Measurements from ENCODE around the gene FAM110A. TPM values are rescaled to one million over a fixed set of nuclear protein-coding genes. Genes with fewer than 3 reads are reported as not detected.
"Not testable (repeated sequence)": the region's sequence is repeated elsewhere in the genome, so short reads cannot be mapped to it uniquely, and the experiment has no call there.

FAM110A gene
- total RNA-seq, 2 experiments from 2014 or later, result 16.2 to 28.2 TPM

- TF ChIP-seq CTCF (conservative IDR thresholded peaks at IDR 0.05; ENCODE audit: low read length), result no peak
- no peak for TF ChIP-seq EZH2phosphoT487 (IDR thresholded peaks at IDR 0.05; ENCODE audit: borderline replicate concordance, low read depth, low read length)
- no TSS peak for BruUV-seq (replicated peaks)
- Histone ChIP-seq H3K4me2 (ENCODE audit: low read length) (no peak overlapping the region), H2AFZ (ENCODE audit: low read length) (no peak overlapping the region), H3K4me1 (ENCODE audit: insufficient read depth, low read length, poor library complexity, severe bottlenecking) (no peaks in the 10 kb centered on the region), H4K20me1 (ENCODE audit: insufficient read depth, low read length) (no peaks in the 10 kb centered on the region), H3K27ac (ENCODE audit: low read depth, low read length, poor library complexity, severe bottlenecking) (no peak overlapping the region), H3K9me2 (ENCODE audit: insufficient read depth, low read length) (no peaks in the 10 kb centered on the region), H3K4me3 (ENCODE audit: low read depth, low read length, poor library complexity, severe bottlenecking) (no peak overlapping the region), H3K36me3 (ENCODE audit: insufficient read depth, low read length) (no peaks in the 10 kb centered on the region), H3K79me2 (ENCODE audit: insufficient read depth, low read depth, low read length) (no peaks in the 10 kb centered on the region), H3K9me3 (ENCODE audit: low read length) (no peaks in the 10 kb centered on the region)
- ChIA-PET CTCF (ENCODE audit: unreplicated experiment) (no interaction called here), POLR2A (no interaction called here)
- intact Hi-C loops (cut with micrococcal nuclease; ENCODE audit: unreplicated experiment), result no loop called here
- DNase-seq (ENCODE audit: low spot score), result no peak
Observed at GRCh38 chr20:891058-891705, 57.7 kb downstream of the FAM110A start.

GRCh38 chr20:891706-892080 is 58.2 kb downstream of the FAM110A start:
- intact Hi-C loops (cut with micrococcal nuclease; ENCODE audit: unreplicated experiment), result no loop called here
- ChIA-PET POLR2A (no interaction called here), CTCF (ENCODE audit: unreplicated experiment) (no interaction called here)
- H3K4me1 ChIP-seq (ENCODE audit: insufficient read depth, low read length, poor library complexity, severe bottlenecking), result no peaks in the 10 kb centered on the region
- no peak for TF ChIP-seq CTCF (conservative IDR thresholded peaks at IDR 0.05; ENCODE audit: low read length)
- TF ChIP-seq EZH2phosphoT487 (IDR thresholded peaks at IDR 0.05; ENCODE audit: borderline replicate concordance, low read depth, low read length), result no peak
- no peak overlapping the region for H3K4me2 ChIP-seq (ENCODE audit: low read length)
- no peaks in the 10 kb centered on the region for H3K36me3 ChIP-seq (ENCODE audit: insufficient read depth, low read length)
- no peaks in the 10 kb centered on the region for H3K79me2 ChIP-seq (ENCODE audit: insufficient read depth, low read depth, low read length)
- no peak for DNase-seq (ENCODE audit: low spot score)
- H4K20me1 ChIP-seq (ENCODE audit: insufficient read depth, low read length), result no peaks in the 10 kb centered on the region
- BruUV-seq (replicated peaks), result no TSS peak
- no peaks in the 10 kb centered on the region for H3K9me3 ChIP-seq (ENCODE audit: low read length)
- no peak overlapping the region for H2AFZ ChIP-seq (ENCODE audit: low read length)
- no peak overlapping the region for H3K4me3 ChIP-seq (ENCODE audit: low read depth, low read length, poor library complexity, severe bottlenecking)
- no peak overlapping the region for H3K27ac ChIP-seq (ENCODE audit: low read depth, low read length, poor library complexity, severe bottlenecking)
- H3K9me2 ChIP-seq (ENCODE audit: insufficient read depth, low read length), result no peaks in the 10 kb centered on the region

GRCh38 chr20:892371-892770 is 58.9 kb downstream of the FAM110A start:
- H4K20me1 ChIP-seq (ENCODE audit: insufficient read depth, low read length); H3K4me3 ChIP-seq (ENCODE audit: low read depth, low read length, poor library complexity, severe bottlenecking); H2AFZ ChIP-seq (ENCODE audit: low read length); H3K9me2 ChIP-seq (ENCODE audit: insufficient read depth, low read length); POLR2A ChIA-PET; BruUV-seq (replicated peaks); H3K79me2 ChIP-seq (ENCODE audit: insufficient read depth, low read depth, low read length); intact Hi-C loops (cut with micrococcal nuclease; ENCODE audit: unreplicated experiment); DNase-seq (ENCODE audit: low spot score); H3K27ac ChIP-seq (ENCODE audit: low read depth, low read length, poor library complexity, severe bottlenecking); H3K4me1 ChIP-seq (ENCODE audit: insufficient read depth, low read length, poor library complexity, severe bottlenecking); H3K36me3 ChIP-seq (ENCODE audit: insufficient read depth, low read length); CTCF ChIA-PET (ENCODE audit: unreplicated experiment); H3K9me3 ChIP-seq (ENCODE audit: low read length); H3K4me2 ChIP-seq (ENCODE audit: low read length): not testable (repeated sequence)

Other genes with a start within 250 kb of the FAM110A start
- gene TCF15, start 223.4 kb upstream of the FAM110A start, total RNA-seq (2014; rRNA removed; shearing (Covaris generic)), result not detected in 2 replicates
- gene TCF15, start 223.4 kb upstream of the FAM110A start, total RNA-seq (2022), result not detected in 2 replicates
- gene SRXN1, start 180.5 kb upstream of the FAM110A start, total RNA-seq (2014; rRNA removed; shearing (Covaris generic)), result 12.4 and 18.6 TPM in 2 replicates
- 17.1 and 19.8 TPM in 2 replicates for gene SRXN1, start 180.5 kb upstream of the FAM110A start, total RNA-seq (2022)
- gene SCRT2, start 157.9 kb upstream of the FAM110A start, total RNA-seq (2014; rRNA removed; shearing (Covaris generic)), result not detected in 2 replicates
- gene SCRT2, start 157.9 kb upstream of the FAM110A start, total RNA-seq (2022), result not detected in 2 replicates
- gene SLC52A3, start 65.2 kb upstream of the FAM110A start, total RNA-seq (2014; rRNA removed; shearing (Covaris generic)), result not detected in 2 replicates
- gene SLC52A3, start 65.2 kb upstream of the FAM110A start, total RNA-seq (2022), result not detected in 2 replicates
- gene ANGPT4, start 82.6 kb downstream of the FAM110A start, total RNA-seq (2014; rRNA removed; shearing (Covaris generic)), result not detected in 2 replicates
- gene ANGPT4, start 82.6 kb downstream of the FAM110A start, total RNA-seq (2022), result not detected in 2 replicates
- not detected in 2 replicates for gene RSPO4, start 168.6 kb downstream of the FAM110A start, total RNA-seq (2014; rRNA removed; shearing (Covaris generic))
- gene RSPO4, start 168.6 kb downstream of the FAM110A start, total RNA-seq (2022), result not detected in 2 replicates